Neuronal stem cell (in vitro differentiated cells): ENCODE data around the gene RGPD6.
"Not testable (repeated sequence)": the region's sequence is repeated elsewhere in the genome, so short reads cannot be mapped to it uniquely, and the experiment has no call there.

Experiments used
- DNase-seq: peaks from one replicate; pipeline ENCODE4 v3.0.0-alpha.2; 2013; ENCODE audit warnings: low spot score
- H2AFZ ChIP-seq: one replicate; pipeline ENCODE4 v1.6.1; 2013; ENCODE audit warnings: mild to moderate bottlenecking, low read length, inconsistent platforms
- H2AK5ac ChIP-seq: 2 replicates; pipeline ENCODE4 v1.6.1; 2013; ENCODE audit warnings: low read depth, mild to moderate bottlenecking, inconsistent platforms, low read length, moderate library complexity, mixed read lengths
- H2BK120ac ChIP-seq: 2 replicates; pipeline ENCODE4 v1.6.1; 2013; ENCODE audit warnings: low read depth, mild to moderate bottlenecking, inconsistent platforms, low read length, moderate library complexity, mixed read lengths
- H2BK12ac ChIP-seq: one replicate; pipeline ENCODE4 v1.6.1; 2013; ENCODE audit warnings: low read length, inconsistent platforms
- H2BK15ac ChIP-seq: 2 replicates; pipeline ENCODE4 v1.6.1; 2013; ENCODE audit warnings: mild to moderate bottlenecking, low read length, inconsistent platforms, mixed read lengths
- H2BK5ac ChIP-seq: one replicate; pipeline ENCODE4 v1.6.1; 2013; ENCODE audit warnings: inconsistent platforms, mild to moderate bottlenecking, low read length, moderate library complexity
- H3K14ac ChIP-seq: one replicate; pipeline ENCODE4 v1.6.1; 2013; ENCODE audit warnings: low read length, inconsistent platforms
- H3K18ac ChIP-seq: 2 replicates; pipeline ENCODE4 v1.6.1; 2013; ENCODE audit warnings: low read length, inconsistent platforms
- H3K23ac ChIP-seq: 2 replicates; pipeline ENCODE4 v1.6.1; 2013; ENCODE audit warnings: low read depth, mild to moderate bottlenecking, mixed read lengths, low read length, inconsistent platforms; ENCODE audit not compliant: poor library complexity
- H3K27ac ChIP-seq: replicated peaks from 3 replicates; pipeline ENCODE4 v1.5.1; 2013; ENCODE audit warnings: low read length, inconsistent platforms
- H3K27me3 ChIP-seq, 3 experiments: 2 replicates each; pipeline ENCODE4 v1.6.1; 2013; ENCODE audit warnings: low read length in 3 of 3, mild to moderate bottlenecking in 2 of 3, inconsistent platforms in 1 of 3, low read depth in 1 of 3, mixed read lengths in 1 of 3, moderate library complexity in 1 of 3; ENCODE audit not compliant: control insufficient read depth in 3 of 3, insufficient read depth in 3 of 3
- H3K36me3 ChIP-seq, 2 donors: replicated peaks in 1 of 2; 2 replicates each; pipeline ENCODE4 v1.6.1; 2013; ENCODE audit warnings: low read length in 2 of 2; ENCODE audit not compliant: control insufficient read depth in 2 of 2, insufficient read depth in 2 of 2
- H3K4ac ChIP-seq: 2 replicates; pipeline ENCODE4 v1.6.1; 2013; ENCODE audit warnings: inconsistent platforms, mild to moderate bottlenecking, low read length, moderate library complexity
- H3K4me1 ChIP-seq, 2 donors: 1 replicate in 1 of 2; 2 replicates in 1 of 2; pipeline ENCODE4 v1.6.1; 2013; ENCODE audit warnings: low read length in 2 of 2, low read depth in 1 of 2; ENCODE audit not compliant: control insufficient read depth in 2 of 2, insufficient read depth in 1 of 2
- H3K4me2 ChIP-seq: one replicate; pipeline ENCODE4 v1.6.1; 2013; ENCODE audit warnings: mild to moderate bottlenecking, low read length, inconsistent platforms; ENCODE audit not compliant: insufficient read depth, poor library complexity, severe bottlenecking
- H3K4me3 ChIP-seq, 2 donors: 2 replicates each; pipeline ENCODE4 v1.5.1; 2013; ENCODE audit warnings: low read length in 2 of 2, mild to moderate bottlenecking in 2 of 2, inconsistent platforms in 1 of 2, moderate library complexity in 1 of 2
- H3K79me1 ChIP-seq: one replicate; pipeline ENCODE4 v1.6.1; 2013; ENCODE audit warnings: low read depth, mild to moderate bottlenecking, inconsistent platforms, low read length, moderate library complexity
- H3K9ac ChIP-seq: one replicate; pipeline ENCODE4 v1.6.1; 2013; ENCODE audit warnings: mild to moderate bottlenecking, low read depth, low read length, inconsistent platforms; ENCODE audit not compliant: poor library complexity
- H3K9me3 ChIP-seq, 2 donors: replicated peaks in 1 of 2; 2 replicates each; pipeline versions ENCODE3 to v1.6.1; 2013; ENCODE audit warnings: low read length in 2 of 2, mild to moderate bottlenecking in 2 of 2, inconsistent platforms in 1 of 2, low read depth in 1 of 2, mixed read lengths in 1 of 2, moderate library complexity in 1 of 2; ENCODE audit not compliant: control insufficient read depth in 2 of 2, insufficient read depth in 1 of 2
- H4K8ac ChIP-seq: one replicate; pipeline ENCODE4 v1.6.1; 2013; ENCODE audit warnings: low read depth, mild to moderate bottlenecking, inconsistent platforms, low read length, moderate library complexity
- H4K91ac ChIP-seq: one replicate; pipeline ENCODE4 v1.6.1; 2013; ENCODE audit warnings: low read length, low read depth, mild to moderate bottlenecking, inconsistent platforms; ENCODE audit not compliant: poor library complexity
- WGBS, 2 donors: extraction: QIAGEN DNeasy Blood & Tissue Kit; methylation state at CpG; one replicate each; pipeline ENCODE4 v1.1.7; 2013; ENCODE audit warnings: missing lambda C conversion rate in 2 of 2, mixed read lengths in 1 of 2; ENCODE audit not compliant: insufficient read length in 2 of 2, insufficient replicate concordance in 1 of 2; ENCODE audit errors: extremely low coverage in 2 of 2; 5-methylcytosine and 5-hydroxymethylcytosine counted together

RGPD6 gene

DNA sequence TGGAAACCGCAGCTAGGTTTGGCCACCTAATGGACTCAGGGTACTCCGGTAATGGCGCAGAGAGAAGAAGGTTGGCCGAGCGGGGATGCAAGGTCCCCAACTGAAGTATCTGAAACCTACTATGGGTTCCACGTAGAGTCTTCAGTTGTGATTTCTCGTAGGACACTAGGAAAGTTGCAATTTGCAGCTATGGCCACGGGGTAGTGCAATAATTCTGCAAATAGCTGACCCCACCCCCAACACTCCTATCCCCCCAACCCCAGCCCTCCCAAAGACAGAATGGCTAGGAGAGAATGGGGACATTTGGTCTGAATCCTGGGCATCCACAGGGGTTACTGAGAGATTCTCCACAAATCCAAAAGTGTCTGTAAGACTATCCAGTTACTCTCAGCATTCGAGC lies 25.1 kb upstream of the RGPD6 start:
- H3K23ac ChIP-seq, H3K27ac ChIP-seq, H4K91ac ChIP-seq, H3K14ac ChIP-seq, H3K4me1 ChIP-seq, H3K79me1 ChIP-seq, H2BK5ac ChIP-seq, DNase-seq, H3K9me3 ChIP-seq, H2AK5ac ChIP-seq, H3K9ac ChIP-seq, H2AFZ ChIP-seq, H2BK12ac ChIP-seq, H3K27me3 ChIP-seq, H4K8ac ChIP-seq, H2BK15ac ChIP-seq, H3K36me3 ChIP-seq, H3K18ac ChIP-seq, H3K4ac ChIP-seq, H2BK120ac ChIP-seq, H3K4me3 ChIP-seq, H3K4me2 ChIP-seq: not testable (repeated sequence)
- WGBS, 2 donors: no CpG with 5 or more reads among the region's 9 CpGs

- H3K18ac ChIP-seq, H2BK12ac ChIP-seq, H3K4me1 ChIP-seq, H3K4me2 ChIP-seq, H3K4me3 ChIP-seq, H3K9me3 ChIP-seq, H3K14ac ChIP-seq, H2AFZ ChIP-seq, H2BK15ac ChIP-seq, H3K27ac ChIP-seq, H2AK5ac ChIP-seq, H4K91ac ChIP-seq, H3K4ac ChIP-seq, H2BK120ac ChIP-seq, H3K27me3 ChIP-seq, H4K8ac ChIP-seq, H3K23ac ChIP-seq, H3K36me3 ChIP-seq, H3K79me1 ChIP-seq, H3K9ac ChIP-seq, H2BK5ac ChIP-seq, DNase-seq: not testable (repeated sequence)
- WGBS, 2 donors: no CpG with 5 or more reads among the region's 2 CpGs
Measured at GRCh38 chr2:110591973-110592372, 15.0 kb upstream of the RGPD6 start.

- not testable (repeated sequence) for H3K4ac ChIP-seq, H3K27me3 ChIP-seq, H3K79me1 ChIP-seq, H3K9me3 ChIP-seq, H2BK120ac ChIP-seq, H2AK5ac ChIP-seq, H3K23ac ChIP-seq, H2BK12ac ChIP-seq, DNase-seq, H2AFZ ChIP-seq, H2BK15ac ChIP-seq, H3K27ac ChIP-seq, H3K9ac ChIP-seq, H3K4me1 ChIP-seq, H2BK5ac ChIP-seq, H3K14ac ChIP-seq, H4K8ac ChIP-seq, H3K4me3 ChIP-seq, H4K91ac ChIP-seq, H3K18ac ChIP-seq, H3K36me3 ChIP-seq, H3K4me2 ChIP-seq
- no CpG with 5 or more reads among the region's 15 CpGs for WGBS, 2 donors
Measured at GRCh38 chr2:110589677-110590330, 12.8 kb upstream of the RGPD6 start.

- H3K14ac ChIP-seq, H2BK15ac ChIP-seq, H3K4me1 ChIP-seq, H2AFZ ChIP-seq, H3K27me3 ChIP-seq, H2BK120ac ChIP-seq, DNase-seq, H3K18ac ChIP-seq, H2AK5ac ChIP-seq, H3K4ac ChIP-seq, H4K8ac ChIP-seq, H3K23ac ChIP-seq, H3K27ac ChIP-seq, H2BK12ac ChIP-seq, H3K9me3 ChIP-seq, H3K79me1 ChIP-seq, H3K36me3 ChIP-seq, H3K4me2 ChIP-seq, H4K91ac ChIP-seq, H3K4me3 ChIP-seq, H2BK5ac ChIP-seq, H3K9ac ChIP-seq: not testable (repeated sequence)
- no CpG with 5 or more reads among the region's 1 CpG for WGBS, 2 donors
Measured at GRCh38 chr2:110588520-110588919, 11.5 kb upstream of the RGPD6 start.
